ENCODE data around the gene ADARB1. TPM values are rescaled to one million over a fixed set of nuclear protein-coding genes. Genes with fewer than 3 reads are reported as not detected.

The ADARB1 gene
- total RNA-seq, 5 donors from 2014 or later (not counting 1 experiment from before 2014, with no cell fraction given): 39.7 to 50.3 (median 44.5) TPM

GRCh38 chr21:45152265-45152746 is 77.9 kb downstream of the ADARB1 start:
- peak overlapping the region; percentile 49 to 63 (median 54) for H3K4me3 Mint-ChIP-seq

DNA sequence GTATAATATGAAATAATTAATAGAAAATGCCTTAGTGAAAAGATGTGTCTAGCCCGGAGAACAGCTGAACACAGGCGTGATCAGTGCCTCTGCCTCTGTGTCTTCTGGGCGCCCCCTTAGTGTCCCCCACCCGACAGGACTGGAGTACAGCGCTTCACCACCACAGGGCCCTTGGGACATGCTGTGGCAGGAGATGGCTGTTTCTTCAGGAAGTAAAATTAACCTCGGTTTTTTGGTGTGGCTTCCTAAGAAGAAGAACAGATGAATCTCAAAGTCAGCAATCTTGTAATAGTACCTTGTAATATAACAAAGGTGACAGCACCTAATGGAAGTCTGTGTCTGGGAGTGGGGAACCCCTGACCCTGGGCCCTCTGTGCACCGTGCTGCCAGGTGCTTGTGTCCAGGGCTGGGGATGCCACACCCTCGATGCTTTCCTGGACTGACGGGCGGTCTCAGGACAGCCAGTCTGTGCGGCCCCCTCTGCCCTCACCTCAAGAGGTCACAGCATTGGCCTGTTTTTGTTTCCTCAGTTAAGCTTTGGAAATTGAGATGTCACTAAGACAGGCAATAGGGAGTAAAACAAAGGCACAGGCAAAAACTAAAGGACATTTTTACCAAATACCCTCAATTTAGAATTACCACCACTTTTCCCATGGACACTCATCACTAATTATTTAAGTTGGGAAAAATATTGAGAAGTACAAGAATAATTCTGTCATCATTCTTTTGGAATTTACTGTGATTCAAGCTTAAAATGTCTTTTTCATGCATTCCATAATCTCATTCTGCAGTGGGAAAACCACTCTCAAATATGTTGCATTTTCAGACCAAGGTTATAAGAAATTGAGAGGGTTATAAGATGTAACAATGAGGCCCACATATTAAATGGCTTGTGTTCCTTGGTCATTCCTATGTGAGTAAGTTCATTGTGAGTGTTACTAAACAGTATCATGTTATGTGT is 79.3 kb downstream of the ADARB1 start:
- peak in 1 of 35 experiments; percentile 21 for DNase-seq
- Mint-ChIP-seq H3K4me3 (peak overlapping the region in 1 of 3 donors; percentile 49), H3K27me3 (no peaks in the 10 kb centered on the region), H3K4me1 (peaks cover 44 to 52% (median 45%) of the 10 kb centered on the region in 3 donors), H3K9me3 (no peaks in the 10 kb centered on the region), H3K36me3 (peaks cover 17% of the 10 kb centered on the region), H3K27ac (peak overlapping the region; percentile 80 to 83)
- Histone ChIP-seq H3K27me3 (replicated peaks in 1 of 2; ENCODE audit: control insufficient read depth in 2 of 2, extremely low read depth in 1 of 2, insufficient read depth in 2 of 2, low read length in 1 of 2) (no peaks in the 10 kb centered on the region), H3K36me3 (ENCODE audit: control insufficient read depth in 2 of 2, extremely low read depth in 1 of 2, insufficient read depth in 1 of 2, low read length in 1 of 2) (peaks cover 2 to 3% of the 10 kb centered on the region in 2 donors), H3K27ac (ENCODE audit: low read length) (peak overlapping the region; percentile 14), H3K4me3 (ENCODE audit: control insufficient read depth in 1 of 2, extremely low read depth in 1 of 2, low read length in 1 of 2) (no peak overlapping the region), H3K4me1 (ENCODE audit: control insufficient read depth in 1 of 2, extremely low read depth in 1 of 2, insufficient read depth in 2 of 2, low read length in 2 of 2) (peaks cover 28 to 33% of the 10 kb centered on the region in 2 experiments), H3K9me3 (no peaks in the 10 kb centered on the region)
- ChIA-PET CTCF (interaction anchor here (0.5 to 1.5 kb wide), 6 partner anchors 12 to 769 kb away, joined by 3 to 4 read pairs (median 3); partner anchors contain the start of gene POFUT2 (in 1 of the 2)), POLR2A (interaction anchor here (0.6 to 0.7 kb wide), 2 partner anchors 8 to 26 kb away, joined by 3 read pairs; no protein-coding TSS in a partner anchor)
- no peak for ATAC-seq (replicated peaks in 1 of 4)
- WGBS (ENCODE audit: insufficient coverage): 21% methylated on average over 4 of the region's 11 CpGs

More at GRCh38 chr21:45152265-45152746, 77.9 kb downstream of the ADARB1 start:
- H3K36me3 ChIP-seq (ENCODE audit: control insufficient read depth in 2 of 2, extremely low read depth in 1 of 2, insufficient read depth in 1 of 2, low read length in 1 of 2): peaks cover 5 to 7% of the 10 kb centered on the region in 2 donors
- Mint-ChIP-seq H3K27ac (peak overlapping the region; percentile 83 to 87), H3K27me3 (no peaks in the 10 kb centered on the region), H3K4me1 (peaks cover 44 to 50% (median 45%) of the 10 kb centered on the region in 3 donors), H3K9me3 (no peaks in the 10 kb centered on the region), H3K36me3 (peaks cover 16% of the 10 kb centered on the region)
- peaks cover 28 to 33% of the 10 kb centered on the region in 2 experiments for H3K4me1 ChIP-seq (ENCODE audit: control insufficient read depth in 1 of 2, extremely low read depth in 1 of 2, insufficient read depth in 2 of 2, low read length in 2 of 2)
- H3K9me3 ChIP-seq: no peaks in the 10 kb centered on the region
- 26% methylated on average over 24 of the region's 24 CpGs for WGBS (ENCODE audit: insufficient coverage)
- DNase-seq (peak; percentile 37 to 80 (median 64)), ATAC-seq (replicated peaks in 1 of 4) (peak; percentile 85 to 91 (median 88))
- H3K27ac ChIP-seq (ENCODE audit: low read length): peak overlapping the region; percentile 47
- ChIA-PET POLR2A (interaction anchor here in 1 of 2 donors (0.7 kb wide), 1 partner anchor 56 kb away, joined by 4 read pairs; no protein-coding TSS in a partner anchor), CTCF (interaction anchor here (0.7 to 1.5 kb wide), 6 partner anchors 11 to 813 kb away, joined by 3 to 4 read pairs (median 3); partner anchors contain the start of genes POFUT2 (in 2 of the 2) and CFAP410 (in 1 of the 2))
- H3K27me3 ChIP-seq (replicated peaks in 1 of 2; ENCODE audit: control insufficient read depth in 2 of 2, extremely low read depth in 1 of 2, insufficient read depth in 2 of 2, low read length in 1 of 2): no peaks in the 10 kb centered on the region
- no peak overlapping the region for H3K4me3 ChIP-seq (ENCODE audit: control insufficient read depth in 1 of 2, extremely low read depth in 1 of 2, low read length in 1 of 2)

DNA sequence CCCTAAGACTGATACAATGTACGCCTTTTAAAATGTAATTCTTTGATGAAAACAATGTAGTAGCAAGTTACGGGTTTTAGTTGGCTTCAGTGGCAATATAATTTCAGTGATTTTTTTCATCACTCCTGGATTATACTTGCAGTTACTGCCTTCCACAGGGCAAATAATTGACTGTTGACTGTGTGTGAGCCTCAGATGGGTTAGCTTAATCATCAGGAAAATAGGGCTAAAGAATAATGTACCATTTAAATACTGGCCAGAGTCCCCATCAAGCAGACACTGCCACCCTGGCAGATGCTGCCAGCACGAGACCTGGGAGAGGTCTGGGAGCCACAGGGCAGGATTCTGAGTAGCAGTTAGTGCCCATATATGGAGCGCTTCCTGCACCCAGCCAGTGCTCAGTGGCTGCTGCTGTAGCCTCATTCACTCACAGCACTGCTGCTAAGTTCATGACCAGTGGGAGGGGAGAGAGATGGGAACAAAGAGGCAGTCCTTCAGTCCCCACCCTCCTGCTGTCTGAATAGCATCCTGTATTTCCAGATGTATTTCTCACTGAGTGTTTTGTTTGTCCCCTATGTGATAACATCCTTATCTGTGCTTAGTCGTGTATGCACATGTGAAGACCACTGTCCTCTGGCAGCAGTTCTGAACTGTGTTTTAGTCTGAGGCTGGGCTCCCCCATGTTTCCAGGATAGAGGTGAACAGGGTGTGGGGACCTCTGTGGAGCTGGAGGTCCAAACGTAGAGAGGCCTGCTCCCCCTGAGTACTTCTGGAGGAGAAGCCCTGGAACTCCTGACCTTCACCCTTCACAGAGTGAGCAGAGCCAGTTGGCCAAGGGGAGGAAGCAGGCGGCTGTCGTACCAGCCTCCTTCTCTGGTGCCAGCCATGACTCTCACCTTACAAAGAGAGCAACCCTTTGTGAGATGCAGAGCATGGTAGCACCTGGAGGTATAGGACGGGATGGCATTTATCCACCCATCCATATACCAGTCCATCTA is 80.4 kb downstream of the ADARB1 start:
- ATAC-seq (replicated peaks in 1 of 4): peak; percentile 78 to 88 (median 85)
- H3K4me3 Mint-ChIP-seq: peak overlapping the region in 1 of 3 donors; percentile 11
- POLR2A ChIA-PET: interaction anchor here in 1 of 2 donors (0.7 kb wide), 1 partner anchor 27 kb away, joined by 3 read pairs; no protein-coding TSS in a partner anchor
- no peaks in the 10 kb centered on the region for H3K9me3 Mint-ChIP-seq
- Histone ChIP-seq H3K27ac (ENCODE audit: low read length) (no peak overlapping the region), H3K36me3 (ENCODE audit: control insufficient read depth in 2 of 2, extremely low read depth in 1 of 2, insufficient read depth in 1 of 2, low read length in 1 of 2) (no peaks in the 10 kb centered on the region), H3K27me3 (replicated peaks in 1 of 2; ENCODE audit: control insufficient read depth in 2 of 2, extremely low read depth in 1 of 2, insufficient read depth in 2 of 2, low read length in 1 of 2) (no peaks in the 10 kb centered on the region), H3K4me1 (ENCODE audit: control insufficient read depth in 1 of 2, extremely low read depth in 1 of 2, insufficient read depth in 2 of 2, low read length in 2 of 2) (peaks cover 28 to 33% of the 10 kb centered on the region in 2 experiments), H3K9me3 (no peaks in the 10 kb centered on the region), H3K4me3 (ENCODE audit: control insufficient read depth in 1 of 2, extremely low read depth in 1 of 2, low read length in 1 of 2) (no peak overlapping the region)
- no peaks in the 10 kb centered on the region for H3K27me3 Mint-ChIP-seq
- peak overlapping the region; percentile 61 to 69 for H3K27ac Mint-ChIP-seq
- peaks cover 12% of the 10 kb centered on the region for H3K36me3 Mint-ChIP-seq
- WGBS (ENCODE audit: insufficient coverage): 50% methylated on average over 2 of the region's 9 CpGs
- DNase-seq: peak in 24 of 35 experiments; percentile 6 to 57 (median 23)
- H3K4me1 Mint-ChIP-seq: peaks cover 44 to 52% (median 45%) of the 10 kb centered on the region in 3 donors
- CTCF ChIA-PET: no interaction called here

DNA sequence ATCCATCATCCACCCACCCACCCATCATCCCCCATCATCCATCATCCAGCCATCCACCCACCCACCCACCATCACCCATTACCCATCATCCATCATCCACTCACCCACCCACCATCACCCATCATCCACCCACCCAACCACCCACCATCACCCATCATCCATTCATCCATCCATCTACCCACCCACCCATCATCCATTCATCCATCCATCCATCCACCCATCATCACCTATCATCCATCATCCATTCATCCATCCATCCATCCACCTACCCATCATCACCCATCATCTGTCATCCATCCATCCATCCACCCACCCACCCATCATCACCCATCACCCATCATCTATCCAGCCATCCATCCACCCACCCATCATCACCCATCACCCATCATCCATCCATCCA is 81.5 kb downstream of the ADARB1 start:
- Mint-ChIP-seq H3K4me1 (peaks cover 44 to 49% (median 45%) of the 10 kb centered on the region in 3 donors), H3K27me3 (no peaks in the 10 kb centered on the region)
- H3K9me3 ChIP-seq: no peaks in the 10 kb centered on the region

GRCh38 chr21:45156459-45156858 is 82.1 kb downstream of the ADARB1 start:
- peaks cover 42 to 47% (median 42%) of the 10 kb centered on the region in 3 donors for H3K4me1 Mint-ChIP-seq
- no peak for DNase-seq
- CTCF ChIA-PET: no interaction called here
- no peaks in the 10 kb centered on the region for H3K27me3 ChIP-seq (replicated peaks in 1 of 2; ENCODE audit: control insufficient read depth in 2 of 2, extremely low read depth in 1 of 2, insufficient read depth in 2 of 2, low read length in 1 of 2)
- H3K27me3 Mint-ChIP-seq: no peaks in the 10 kb centered on the region
- no peak for ATAC-seq (replicated peaks in 1 of 4)
- H3K9me3 Mint-ChIP-seq: no peaks in the 10 kb centered on the region
- H3K27ac Mint-ChIP-seq: no peak overlapping the region
- no peaks in the 10 kb centered on the region for H3K36me3 ChIP-seq (ENCODE audit: control insufficient read depth in 2 of 2, extremely low read depth in 1 of 2, insufficient read depth in 1 of 2, low read length in 1 of 2)
- 83% methylated on average over 1 of the region's 3 CpGs for WGBS (ENCODE audit: insufficient coverage)
- no peaks in the 10 kb centered on the region for H3K9me3 ChIP-seq
- POLR2A ChIA-PET: no interaction called here
- peaks cover 21% of the 10 kb centered on the region for H3K36me3 Mint-ChIP-seq
- peaks cover 27 to 28% of the 10 kb centered on the region in 2 experiments for H3K4me1 ChIP-seq (ENCODE audit: control insufficient read depth in 1 of 2, extremely low read depth in 1 of 2, insufficient read depth in 2 of 2, low read length in 2 of 2)
- H3K4me3 ChIP-seq (ENCODE audit: control insufficient read depth in 1 of 2, extremely low read depth in 1 of 2, low read length in 1 of 2): no peak overlapping the region
- H3K27ac ChIP-seq (ENCODE audit: low read length): no peak overlapping the region
- no peak overlapping the region for H3K4me3 Mint-ChIP-seq

More for the DNA sequence above, 81.5 kb downstream of the ADARB1 start:
- peaks cover 21% of the 10 kb centered on the region for H3K36me3 Mint-ChIP-seq
- H3K4me3 Mint-ChIP-seq: no peak overlapping the region
- DNase-seq: no peak
- no peak overlapping the region for H3K4me3 ChIP-seq (ENCODE audit: control insufficient read depth in 1 of 2, extremely low read depth in 1 of 2, low read length in 1 of 2)
- no peak for ATAC-seq (replicated peaks in 1 of 4)
- no peaks in the 10 kb centered on the region for H3K36me3 ChIP-seq (ENCODE audit: control insufficient read depth in 2 of 2, extremely low read depth in 1 of 2, insufficient read depth in 1 of 2, low read length in 1 of 2)
- peaks cover 28 to 33% of the 10 kb centered on the region in 2 experiments for H3K4me1 ChIP-seq (ENCODE audit: control insufficient read depth in 1 of 2, extremely low read depth in 1 of 2, insufficient read depth in 2 of 2, low read length in 2 of 2)
- ChIA-PET CTCF (no interaction called here), POLR2A (no interaction called here)
- no peaks in the 10 kb centered on the region for H3K27me3 ChIP-seq (replicated peaks in 1 of 2; ENCODE audit: control insufficient read depth in 2 of 2, extremely low read depth in 1 of 2, insufficient read depth in 2 of 2, low read length in 1 of 2)
- no peak overlapping the region for H3K27ac Mint-ChIP-seq
- H3K27ac ChIP-seq (ENCODE audit: low read length): no peak overlapping the region
- no peaks in the 10 kb centered on the region for H3K9me3 Mint-ChIP-seq

Measured in T-cell (primary cell).